K562 (cell line): ENCODE results near the gene PLCB1. TPM values are rescaled to one million over a fixed set of nuclear protein-coding genes. Genes with fewer than 3 reads are reported as not detected.

Experiments used
- HNRNPLL ChIP-seq: fragments of 200-400 bp; formaldehyde crosslinking; IDR thresholded peaks from 2 replicates; pipeline ENCODE4 v1.6.1; 2017; ENCODE audit warnings: low read length, low read depth, mild to moderate bottlenecking; ENCODE audit not compliant: poor library complexity, severe bottlenecking
- HNRNPUL1 ChIP-seq: fragments of 200-400 bp; formaldehyde crosslinking; IDR thresholded peaks from 2 replicates; pipeline ENCODE4 v1.6.1; 2017; ENCODE audit warnings: low read length
- RAD21 ChIP-seq, 2 experiments: fragments of 250-450 bp in 1 of 2; fragments of 450-650 bp in 1 of 2; sonication (Bioruptor Pico) in 1 of 2; formaldehyde crosslinking in 1 of 2; IDR thresholded peaks in 1 of 2; conservative IDR thresholded peaks in 1 of 2; 2 replicates each; pipeline versions ENCODE4 v1.4.0 to v1.8.0; 2020 to 2022; ENCODE audit warnings: mild to moderate bottlenecking in 2 of 2, moderate library complexity in 1 of 2
- SETDB1 ChIP-seq: IDR thresholded peaks from one replicate; pipeline ENCODE4 v1.6.1; 2012; ENCODE audit warnings: low read length, control low read depth, inconsistent platforms
- SMC3 ChIP-seq: conservative IDR thresholded peaks from 2 replicates; pipeline ENCODE4 v1.6.1; 2011; ENCODE audit warnings: low read depth, low read length, improper control_type of control experiment; ENCODE audit not compliant: insufficient read depth
- ZBTB40 ChIP-seq, 2 experiments: fragments of 450-650 bp in 1 of 2; sonication (generic) in 1 of 2; formaldehyde crosslinking in 1 of 2; IDR thresholded peaks; 2 replicates each; pipeline versions ENCODE4 v1.7.1 to v1.9.0; 2016 to 2022; ENCODE audit warnings: inconsistent platforms in 1 of 2, mild to moderate bottlenecking in 1 of 2, missing genetic modification reagents in 1 of 2
- polyA plus RNA-seq, 8 experiments: library from polyadenylated mRNA; depleted of rRNA in 4 of 8; stranded (reverse) in 5 of 8; unstranded in 3 of 8; fragments of >200 nt; fragmentation: Nextera tagmentation in 2 of 8; fragmentation: Illumina TruSeq in 1 of 8; extraction: Ambion mirVana in 2 of 8; extraction: Trizol in 1 of 8; gene quantifications; 2 replicates each; pipeline versions ENCODE4 v1.2.1 to v1.2.3, GENCODE V29; 2011 to 2014; ENCODE audit warnings: inconsistent platforms in 1 of 8, missing spikeins in 1 of 8
- total RNA-seq, 7 experiments: library from RNA; depleted of rRNA in 6 of 7; stranded (reverse); fragments of >200 nt in 6 of 7; fragmentation: Illumina TruSeq in 2 of 7; extraction: Trizol in 2 of 7; gene quantifications; 2 replicates each; pipeline versions ENCODE4 v1.2.1 to v1.2.3, GENCODE V29; 2011 to 2021; ENCODE audit warnings: low replicate concordance in 1 of 7

The PLCB1 gene
- total and polyA plus RNA-seq, 9 of the 15 experiments (the other 6 are each of a cell fraction or from before 2014, with no cell fraction given) = 0.34 to 3.1 (median 1.3) TPM

- TF ChIP-seq HNRNPUL1 (no peak), ZBTB40 (IDR thresholded peaks at IDR 0.05) (no peak), ZBTB40 (CRISPR knock-in tag; IDR thresholded peaks at IDR 0.05) (no peak), RAD21 (CRISPR knock-in tag; conservative IDR thresholded peaks at IDR 0.05 in 1 of 2, IDR thresholded peaks at IDR 0.05 in 1 of 2) (peak; percentile 72 to 78), SMC3 (peak; percentile 48; the same call in 1 of the 2 replicates), SETDB1 (no peak), HNRNPLL (no peak)
Observed at GRCh38 chr20:8722277-8722928, 590.3 kb downstream of the PLCB1 start (continued).
